ENCODE measurements around the gene MBOAT7.

DNA sequence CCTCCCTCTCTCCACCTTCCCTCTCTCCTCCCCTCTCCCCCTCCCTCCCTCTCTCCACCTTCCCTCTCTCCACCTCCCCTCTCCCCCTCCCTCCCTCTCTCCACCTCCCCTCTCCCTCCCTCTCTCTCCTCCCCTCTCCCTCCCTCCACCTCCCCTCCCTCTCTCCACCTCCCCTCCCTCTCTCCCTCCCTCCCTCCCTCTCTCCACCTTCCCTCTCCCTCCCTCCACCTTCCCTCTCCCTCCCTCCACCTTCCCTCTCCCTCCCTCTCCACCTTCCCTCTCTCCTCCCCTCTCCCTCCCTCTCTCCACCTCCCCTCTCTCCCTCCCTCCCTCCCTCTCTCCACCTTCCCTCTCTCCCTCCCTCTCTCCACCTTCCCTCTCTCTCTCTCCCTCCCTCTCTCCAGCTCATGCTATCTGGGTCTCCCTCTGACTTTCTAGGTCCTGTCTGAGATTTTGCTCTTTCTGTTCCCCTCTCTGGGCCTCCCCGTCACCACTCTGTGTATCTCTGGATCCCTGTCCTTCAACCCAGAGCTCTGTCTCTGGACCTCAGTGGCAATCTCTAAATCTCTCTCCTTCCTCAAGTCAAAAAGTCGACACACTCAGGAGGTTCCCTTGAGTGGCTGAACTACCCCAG is 55.3 kb downstream of the MBOAT7 start:
- no peak for TF ChIP-seq CTCF (IDR thresholded peaks at IDR 0.05)
- TF ChIP-seq, protein P1, sequence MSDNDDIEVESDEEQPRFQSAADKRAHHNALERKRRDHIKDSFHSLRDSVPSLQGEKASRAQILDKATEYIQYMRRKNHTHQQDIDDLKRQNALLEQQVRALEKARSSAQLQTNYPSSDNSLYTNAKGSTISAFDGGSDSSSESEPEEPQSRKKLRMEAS (CRISPR knock-in tag; IDR thresholded peaks at IDR 0.05), result no peak
- TF ChIP-seq MXD4 (CRISPR knock-in tag; IDR thresholded peaks at IDR 0.05; ENCODE audit: borderline replicate concordance), result no peak
- no peak for TF ChIP-seq ESRRA (CRISPR knock-in tag; IDR thresholded peaks at IDR 0.05; ENCODE audit: borderline replicate concordance)
- TF ChIP-seq ZNF671 (CRISPR knock-in tag; IDR thresholded peaks at IDR 0.05), result no peak
- no peak for TF ChIP-seq CREM (CRISPR knock-in tag; IDR thresholded peaks at IDR 0.05)

Data from WTC11 (cell line).